ENCODE measurements around the gene TMEM151A.
A peak's percentile ranks its signal among the peaks of the same experiment; 100 is the strongest.

TMEM151A gene

DNA sequence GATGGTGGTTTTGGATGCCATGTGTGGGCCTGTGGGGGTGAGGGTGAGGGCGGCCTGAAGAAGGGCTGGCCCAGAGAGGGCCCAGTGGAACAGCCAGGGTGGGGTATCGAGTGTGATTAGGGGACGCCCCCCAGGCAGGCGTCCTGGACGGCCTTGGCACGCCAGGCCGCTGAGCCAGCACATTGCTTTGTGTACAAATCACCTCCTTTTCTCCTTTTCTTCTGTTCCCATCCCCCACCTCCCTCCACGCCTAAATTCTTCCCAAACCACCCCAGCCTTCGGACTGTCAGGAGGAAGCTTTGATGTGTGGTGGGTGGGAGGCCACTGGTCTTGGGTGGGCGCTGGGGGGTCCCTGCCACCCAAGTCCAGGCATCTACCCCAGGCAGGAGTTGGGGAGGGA, 33.0 kb downstream of the TMEM151A start:
- no peak for DNase-seq

DNA sequence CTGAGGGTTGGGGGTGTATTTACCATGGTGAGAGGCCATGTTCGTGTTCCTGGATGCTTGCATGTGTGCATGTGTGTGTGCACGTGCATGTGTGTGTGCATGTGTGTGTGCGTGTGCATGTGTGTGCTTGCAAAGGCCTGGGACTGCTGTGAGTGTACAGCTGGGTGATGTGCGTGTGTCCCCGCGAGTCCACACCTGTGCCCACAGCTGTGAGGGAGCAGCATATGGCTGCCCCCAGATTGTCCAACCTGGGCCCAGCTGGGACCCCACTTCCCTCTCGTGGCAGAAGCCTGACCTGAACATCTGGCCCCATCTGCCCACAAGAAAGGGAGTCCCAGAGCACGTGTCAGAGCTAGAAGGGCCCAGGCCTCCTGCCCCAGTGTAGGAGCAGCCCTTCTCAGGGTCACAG, 33.6 kb downstream of the TMEM151A start:
- peak; percentile 28 for DNase-seq

DNA sequence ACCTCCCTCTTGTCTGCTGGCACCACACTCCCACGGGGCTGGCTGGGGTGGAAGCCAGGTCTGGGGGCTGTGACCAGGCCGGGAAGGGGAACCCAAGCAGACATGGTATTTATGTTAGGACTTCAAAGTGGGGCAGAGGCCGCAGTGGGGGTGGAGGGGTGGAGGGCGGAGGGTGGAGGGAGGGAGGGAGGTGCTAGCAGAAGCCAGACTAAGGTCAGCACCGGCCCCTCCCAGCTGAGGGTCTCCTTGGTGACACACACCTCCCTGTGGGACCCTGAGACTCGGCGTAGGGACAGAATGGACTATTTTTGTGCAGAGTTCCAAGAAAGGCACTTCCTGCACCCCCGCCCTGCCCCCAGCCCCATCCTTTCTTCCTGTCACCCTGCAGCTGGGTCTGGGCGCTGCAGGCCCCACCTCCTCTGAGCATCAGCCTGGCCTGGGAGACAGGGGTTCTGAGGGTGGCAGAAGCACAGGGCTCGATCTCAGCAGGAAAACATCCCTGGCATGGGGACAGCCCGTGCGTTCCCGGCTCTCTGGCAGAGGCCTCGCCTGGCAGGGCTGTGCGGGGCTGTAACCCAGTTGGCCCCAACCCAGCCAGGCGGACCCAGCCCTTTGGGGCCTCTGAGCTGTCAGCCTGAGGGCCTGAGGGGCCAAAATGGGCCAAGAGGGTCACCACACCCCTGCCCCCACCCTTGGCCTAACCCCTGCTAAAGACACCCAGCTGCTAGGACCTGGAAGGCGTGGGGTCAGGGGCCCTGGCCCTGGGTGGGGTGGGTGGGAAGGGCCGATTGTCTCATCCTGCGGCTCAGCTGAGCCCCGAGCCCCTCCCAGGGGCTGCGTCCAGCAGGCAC, 34.8 kb downstream of the TMEM151A start:
- DNase-seq: peak; percentile 67

DNA sequence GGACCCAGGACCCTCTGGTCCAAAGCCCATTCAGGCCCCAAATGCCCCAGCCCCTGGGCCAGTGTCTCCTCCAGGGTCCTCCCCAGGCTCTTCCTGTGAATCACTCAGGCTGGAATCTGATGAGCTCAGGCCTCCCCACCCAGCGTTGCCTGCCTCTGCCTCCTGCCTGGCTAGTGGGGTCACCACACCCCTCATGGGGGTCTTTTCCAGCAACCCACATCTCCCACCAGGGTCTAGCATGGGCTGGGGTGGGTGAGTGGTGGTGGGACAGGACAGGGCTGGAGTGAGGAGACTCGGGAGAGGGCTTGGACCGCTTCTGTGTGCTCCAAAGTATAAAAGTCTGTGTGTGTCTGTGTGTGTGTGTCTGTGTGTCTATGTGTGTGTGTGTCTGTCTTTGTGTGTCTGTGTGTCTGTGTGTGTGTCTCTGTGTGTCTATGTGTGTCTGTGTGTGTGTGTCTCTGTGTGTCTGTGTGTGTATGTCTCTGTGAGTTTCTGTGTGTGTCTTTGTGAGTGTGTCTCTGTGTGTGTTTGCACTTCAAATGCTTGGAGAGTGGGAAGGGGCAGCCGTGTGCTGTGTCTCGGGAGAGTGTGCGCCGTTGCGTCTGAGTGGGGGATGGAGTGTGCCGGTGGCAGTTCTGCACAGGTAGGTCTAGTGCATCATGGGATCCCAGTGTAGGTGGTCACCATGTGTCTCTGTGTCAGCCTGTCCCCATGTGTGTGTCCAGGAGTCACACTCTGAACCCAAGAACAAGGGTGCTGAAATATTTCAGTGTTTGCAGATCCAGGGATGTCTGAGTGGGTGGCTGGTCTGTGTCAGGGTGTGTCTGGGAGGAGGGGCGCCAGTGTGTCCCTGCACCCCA, 35.7 kb downstream of the TMEM151A start:
- peak; percentile 46 for DNase-seq

GRCh38 chr11:66328031-66328301, 36.3 kb downstream of the TMEM151A start:
- no peak for DNase-seq

GRCh38 chr11:66328302-66329144, 36.8 kb downstream of the TMEM151A start:
- DNase-seq: peak; percentile 79

DNA sequence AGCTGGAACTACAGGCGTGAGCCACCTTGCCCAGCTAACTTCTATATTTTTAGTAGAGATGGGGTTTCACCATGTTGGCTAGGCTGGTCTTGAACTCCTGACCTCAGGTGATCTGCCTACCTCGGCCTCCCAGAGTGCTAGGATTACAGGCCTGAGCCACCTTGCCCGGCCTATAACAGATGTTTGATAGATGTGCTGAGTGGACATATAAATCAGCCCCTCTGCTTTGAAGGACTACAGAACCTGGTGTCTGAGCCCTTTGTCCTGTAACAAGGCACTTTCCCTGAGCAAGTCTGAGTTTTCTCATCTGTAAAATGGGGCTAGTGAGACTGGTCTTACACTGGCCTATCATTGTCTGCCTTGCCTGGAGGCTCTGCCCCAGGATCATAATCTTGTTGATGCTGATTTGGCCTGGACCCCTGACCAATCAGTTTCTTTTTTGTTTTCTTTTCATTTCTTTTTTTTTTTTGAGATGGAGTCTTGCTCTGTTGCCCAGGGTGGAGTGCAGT, 37.5 kb downstream of the TMEM151A start:
- no peak for DNase-seq

DNA sequence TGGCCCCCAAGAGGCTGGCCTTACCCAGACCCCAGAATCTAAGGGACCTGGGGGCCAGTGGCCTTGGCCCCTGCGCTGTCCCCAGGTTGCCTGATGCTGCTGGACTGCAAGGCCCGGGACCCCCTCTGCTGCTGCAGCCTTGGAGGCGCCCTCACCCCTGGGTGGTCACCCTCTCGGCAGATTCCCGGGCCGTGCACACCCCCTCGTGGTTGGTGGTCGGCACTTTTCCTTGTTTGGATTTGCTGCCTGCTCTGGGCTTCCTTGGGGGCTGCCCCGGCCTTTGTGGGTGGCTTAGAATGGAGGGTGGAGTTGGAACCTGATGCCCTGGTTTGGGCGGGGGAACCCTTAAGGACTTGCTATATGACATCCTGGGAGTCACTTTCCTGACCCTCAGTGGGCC, 39.2 kb downstream of the TMEM151A start:
- DNase-seq: no peak

DNA sequence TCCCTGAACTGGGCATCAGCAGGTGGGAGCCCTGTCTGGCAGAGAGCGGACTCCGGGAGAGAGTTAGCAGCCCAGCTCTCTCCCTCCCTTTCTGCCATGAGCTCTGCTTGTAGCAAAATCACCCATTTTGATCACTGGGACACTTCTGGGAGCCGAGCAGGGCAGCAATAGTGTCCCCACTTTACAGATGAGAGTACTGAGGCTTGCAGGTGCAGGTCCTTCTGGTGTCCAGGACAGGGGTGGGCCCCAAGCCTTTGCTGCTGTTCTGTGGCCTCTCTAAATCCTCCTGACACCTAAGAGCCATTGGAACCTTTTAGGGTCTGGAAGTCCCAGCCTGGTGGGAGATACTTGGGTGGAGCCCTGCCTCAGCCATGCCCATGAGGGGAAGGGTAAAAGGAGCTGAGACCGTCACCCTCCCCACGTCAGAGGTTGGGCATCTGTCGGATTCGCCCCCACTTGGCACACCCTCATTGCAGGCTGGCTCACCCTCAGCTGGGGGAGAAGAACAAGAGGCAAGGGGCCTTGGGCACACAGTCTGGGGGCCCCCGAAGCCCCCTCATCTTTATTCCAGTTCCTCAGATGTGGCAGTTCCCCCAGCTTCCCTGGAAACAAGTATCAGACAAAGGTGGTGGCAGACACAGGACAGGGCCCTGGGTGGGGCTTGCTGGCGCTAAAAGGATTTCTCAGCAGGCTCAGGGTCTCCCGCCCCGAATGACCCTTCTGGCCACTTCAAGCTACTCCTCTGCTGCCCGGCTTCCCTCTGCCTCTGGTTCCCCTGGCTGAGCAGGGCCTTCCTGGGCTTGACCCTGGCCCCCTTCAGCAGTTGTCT, 40.1 kb downstream of the TMEM151A start:
- DNase-seq: peak; percentile 14

DNA sequence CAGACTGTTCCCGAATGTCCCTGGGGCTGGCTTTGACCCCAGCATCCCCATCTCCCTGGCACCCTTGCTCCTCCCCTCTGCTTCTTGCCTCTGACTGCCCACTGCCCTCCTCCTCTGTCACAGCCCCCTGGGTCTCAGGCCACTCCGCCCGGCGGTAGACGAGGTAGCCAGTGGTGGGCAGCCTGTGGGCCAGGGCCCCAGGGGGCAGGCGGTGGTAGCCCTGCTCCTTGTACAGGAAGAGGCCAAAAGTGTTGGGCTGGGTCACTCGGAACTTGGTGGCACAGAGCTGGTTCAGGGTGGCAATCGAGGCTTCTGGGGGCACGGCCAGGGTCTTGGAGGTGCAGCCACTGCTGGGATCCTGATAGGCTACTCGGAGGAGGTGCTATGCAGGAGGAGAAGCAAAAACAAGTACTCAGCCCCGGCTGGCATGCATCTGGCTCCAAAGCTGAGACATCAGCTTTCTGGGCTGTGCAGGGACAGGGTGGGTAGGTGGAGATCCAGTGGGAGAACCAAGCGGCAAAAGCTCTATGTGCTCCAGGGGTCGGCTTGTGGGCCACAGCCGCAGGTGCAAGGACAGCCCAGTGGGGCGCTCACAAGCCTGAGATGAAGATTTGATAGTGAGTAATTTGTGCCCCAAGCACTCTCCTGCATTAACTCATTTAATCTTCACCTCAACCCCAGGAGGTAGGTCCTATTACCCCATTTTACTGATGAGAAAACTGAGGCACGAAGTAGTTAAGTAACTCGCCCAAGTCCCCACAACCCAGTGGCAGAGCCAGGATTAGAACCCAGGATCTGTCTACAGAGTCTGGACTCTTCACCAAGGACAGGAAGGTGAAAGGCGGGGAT, 40.9 kb downstream of the TMEM151A start:
- no peak for DNase-seq

- no peak for DNase-seq
These were observed 41.7 kb downstream of the TMEM151A start for GRCh38 chr11:66333220-66333877.

DNA sequence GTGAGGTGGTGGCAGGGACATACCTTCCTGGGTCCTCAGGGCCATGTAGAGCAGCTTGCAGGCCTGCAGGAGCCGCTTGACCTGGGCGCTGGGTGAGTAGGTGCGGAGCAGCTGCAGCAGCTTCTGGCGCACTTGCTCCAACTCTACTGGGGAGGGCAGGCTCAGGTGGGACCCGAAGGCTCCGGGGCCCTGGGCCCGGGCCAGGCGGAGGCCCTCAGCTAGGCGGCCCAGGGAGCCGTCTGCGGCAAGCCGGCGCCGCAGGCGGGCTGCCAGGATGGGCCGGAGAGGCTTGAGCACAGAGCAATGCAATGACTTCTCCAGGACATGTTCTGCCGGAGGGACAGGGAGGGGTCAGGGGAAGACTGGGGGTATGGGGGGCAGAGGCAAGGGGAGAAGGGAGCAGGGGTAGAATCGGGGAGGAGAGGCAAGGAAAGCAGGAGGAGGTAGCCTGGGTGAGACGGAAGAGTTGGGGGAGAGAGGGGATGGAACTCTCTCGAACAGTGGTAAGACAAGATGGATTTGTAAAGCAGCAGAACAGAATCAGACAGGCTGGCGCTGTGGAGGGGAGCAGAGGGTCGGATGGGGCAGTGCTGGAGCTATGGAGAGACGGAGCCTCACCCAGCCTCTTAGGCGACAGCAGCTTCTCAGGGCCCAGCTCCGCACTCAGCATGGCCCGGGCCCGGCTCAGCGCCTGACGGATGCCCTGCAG, 42.4 kb downstream of the TMEM151A start:
- no peak for DNase-seq

GRCh38 chr11:66334605-66335442, 43.1 kb downstream of the TMEM151A start:
- no peak for DNase-seq

DNA sequence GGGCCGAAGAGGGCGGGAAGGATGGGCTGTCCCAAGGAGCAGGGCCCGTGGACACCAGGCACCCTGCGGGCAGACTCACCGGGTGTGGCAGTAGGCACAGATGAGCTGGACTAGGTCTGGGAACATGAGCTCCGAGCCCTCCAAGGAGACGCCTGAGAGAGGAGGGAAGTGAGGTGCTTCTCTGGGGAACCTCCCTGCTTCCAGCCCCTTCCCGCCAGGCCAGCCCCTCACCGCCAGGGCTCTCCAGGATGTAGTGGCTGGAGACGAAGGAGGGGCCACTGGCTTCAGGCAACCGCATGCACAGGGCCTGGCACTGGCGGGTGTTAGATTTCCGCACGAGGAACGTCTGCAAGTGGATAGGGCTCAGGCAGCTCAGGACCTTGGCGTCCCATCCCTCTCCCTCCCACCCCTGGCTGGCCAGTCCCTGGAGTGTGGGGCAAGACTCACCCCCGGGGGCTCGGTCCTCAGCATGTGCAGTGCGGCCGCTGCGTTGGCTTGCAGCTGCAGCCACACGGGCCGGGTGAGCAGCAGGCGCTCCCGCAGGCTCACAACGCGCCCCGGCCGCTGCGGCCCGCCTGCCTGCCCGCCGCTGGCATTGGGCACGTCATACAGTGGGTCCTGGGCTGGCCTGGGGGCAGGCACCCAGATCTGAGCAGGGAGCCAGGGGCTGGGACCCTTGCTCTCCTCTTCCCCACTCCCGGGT, 44.0 kb downstream of the TMEM151A start:
- peak; percentile 70 for DNase-seq

- peak; percentile 69 for DNase-seq
These were observed 44.8 kb downstream of the TMEM151A start, which contains the start of gene RIN1 for GRCh38 chr11:66336234-66337102. Gene RIN1 (minus strand): TSS chr11:66336434. CDS start chr11:66336402, 32 bp downstream.

DNA sequence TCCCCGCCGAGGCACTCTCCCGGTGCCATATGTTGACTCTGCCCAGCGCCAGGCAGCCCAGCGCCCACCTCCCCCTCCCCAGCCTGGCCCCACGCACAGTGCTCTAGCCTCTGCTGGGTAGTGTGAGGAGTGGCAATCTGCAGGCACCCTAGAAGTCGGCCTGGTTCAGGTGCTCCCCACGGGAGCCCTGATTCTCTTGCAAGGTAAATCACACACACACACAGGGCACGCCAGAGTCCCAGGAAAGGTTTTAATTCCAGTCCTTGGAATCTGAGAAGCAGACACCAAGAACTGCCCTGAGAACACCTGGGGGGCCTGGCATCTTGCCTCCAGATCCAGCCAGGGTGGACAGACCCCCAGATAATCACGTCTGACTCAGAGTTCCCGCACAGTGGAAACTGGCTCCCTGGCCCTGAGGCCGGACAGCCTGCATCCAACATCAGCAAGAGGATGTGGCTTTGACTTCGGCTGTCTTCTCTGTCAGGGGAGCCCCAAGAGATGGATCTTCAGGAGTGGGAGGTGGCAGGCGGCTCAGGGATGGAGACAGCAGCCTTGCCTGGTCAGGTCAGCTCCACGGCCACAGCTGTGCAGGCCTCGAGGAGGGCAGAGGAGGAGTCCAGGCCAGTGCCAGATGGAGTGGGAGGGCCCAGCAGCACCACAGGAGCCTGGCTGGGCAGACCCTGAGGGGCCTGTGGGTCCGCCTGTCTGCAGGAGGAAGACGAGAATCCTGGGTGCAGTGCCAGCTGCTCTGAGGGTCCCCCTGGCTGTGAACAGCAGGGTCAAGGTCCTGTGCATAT, 45.6 kb downstream of the TMEM151A start:
- DNase-seq: no peak
